GM18505 (cell line): Measurements from ENCODE around the gene RMRP.

ENCODE experiments used
- ATAC-seq: cut with Tn5 transposase; IDR thresholded peaks from one replicate; pipeline ENCODE4 v1.9.1; 2021; ENCODE audit not compliant: unreplicated experiment
- POLR2A ChIP-seq: IDR thresholded peaks from 4 replicates; pipeline ENCODE4 v1.6.1; 2011; ENCODE audit warnings: borderline replicate concordance; ENCODE audit not compliant: insufficient read depth, insufficient read length; ENCODE audit errors: extremely low read depth

RMRP gene

GRCh38 chr9:35682520-35683315 lies 24.9 kb upstream of the RMRP start:
- TF ChIP-seq POLR2A, result no peak
- no peak for ATAC-seq

GRCh38 chr9:35682051-35682450 lies 24.2 kb upstream of the RMRP start:
- TF ChIP-seq POLR2A, result no peak
- no peak for ATAC-seq

- no peak for ATAC-seq
- no peak for TF ChIP-seq POLR2A
Observed at GRCh38 chr9:35681341-35682002, 23.7 kb upstream of the RMRP start.

- no peak for ATAC-seq
- no peak for TF ChIP-seq POLR2A
Observed at GRCh38 chr9:35680331-35681105, 22.7 kb upstream of the RMRP start.

- TF ChIP-seq POLR2A, result no peak
- no peak for ATAC-seq
Observed at GRCh38 chr9:35679766-35680330, 22.0 kb upstream of the RMRP start.

GRCh38 chr9:35679091-35679490 lies 21.3 kb upstream of the RMRP start:
- no peak for TF ChIP-seq POLR2A
- no peak for ATAC-seq

GRCh38 chr9:35675732-35676392 lies 18.0 kb upstream of the RMRP start:
- no peak for TF ChIP-seq POLR2A
- no peak for ATAC-seq

GRCh38 chr9:35675204-35675603 lies 17.4 kb upstream of the RMRP start:
- no peak for ATAC-seq
- no peak for TF ChIP-seq POLR2A

- ATAC-seq, result no peak
- TF ChIP-seq POLR2A, result no peak
Observed at GRCh38 chr9:35674025-35674361, 16.2 kb upstream of the RMRP start.

GRCh38 chr9:35673132-35674024 lies 15.6 kb upstream of the RMRP start, which contains the start of gene CA9:
CA9 (plus strand) TSS chr9:35673928; CDS start chr9:35673960, 32 bp downstream.
- no peak for ATAC-seq
- no peak for TF ChIP-seq POLR2A

GRCh38 chr9:35669331-35670145 lies 11.7 kb upstream of the RMRP start:
- ATAC-seq, result no peak
- no peak for TF ChIP-seq POLR2A
